Measurements from ENCODE around the gene FASLG. TPM values are rescaled to one million over a fixed set of nuclear protein-coding genes. Genes with fewer than 3 reads are reported as not detected.

FASLG gene
- total RNA-seq, 1 donor from 2014 or later = not detected

Other genes with a start within 250 kb of the FASLG start
- gene C1orf105, start 238.4 kb upstream of the FASLG start, total RNA-seq (ENCODE audit: unreplicated experiment) = not detected
- gene PIGC, start 215.0 kb upstream of the FASLG start, total RNA-seq (ENCODE audit: unreplicated experiment) = 27.7 TPM
- gene SUCO, start 126.0 kb upstream of the FASLG start, total RNA-seq (ENCODE audit: unreplicated experiment) = 51.7 TPM